ENCODE results near the gene LRRC8C. TPM values are rescaled to one million over a fixed set of nuclear protein-coding genes. Genes with fewer than 3 reads are reported as not detected.

LRRC8C gene
- polyA plus RNA-seq, 3 donors: 6.0 to 7.0 (median 6.6) TPM

- no peak for DNase-seq
Observed at GRCh38 chr1:89761901-89762300, 129.0 kb downstream of the LRRC8C start.

- no peak for DNase-seq
Observed at GRCh38 chr1:89762386-89762778, 129.5 kb downstream of the LRRC8C start.

GRCh38 chr1:89762779-89763648 lies 130.1 kb downstream of the LRRC8C start:
- peak; percentile 83 for DNase-seq

GRCh38 chr1:89763649-89763986 lies 130.7 kb downstream of the LRRC8C start:
- no peak for DNase-seq

GRCh38 chr1:89765774-89766173 lies 132.9 kb downstream of the LRRC8C start:
- no peak for DNase-seq

GRCh38 chr1:89767618-89768017 lies 134.7 kb downstream of the LRRC8C start:
- DNase-seq: no peak

Other genes starting within 250 kb of the LRRC8C start
- gene LRRC8B, start 108.3 kb upstream of the LRRC8C start, polyA plus RNA-seq (ENCODE audit: insufficient read length in 3 of 3): 10 to 100 TPM in 1 of 3 donors, 1 to 10 TPM in 2; 6.9 to 10.7 (median 8.9) TPM
- 10 to 100 TPM; 33.8 to 41.8 (median 34.1) TPM for gene LRRC8D, start 187.9 kb downstream of the LRRC8C start, polyA plus RNA-seq (ENCODE audit: insufficient read length in 3 of 3)